Caco-2 (cell line): ENCODE measurements around the gene ATP13A5. TPM values are rescaled to one million over a fixed set of nuclear protein-coding genes. Genes with fewer than 3 reads are reported as not detected.

ENCODE experiments used
- Bru-seq: library from RNA; stranded (reverse); fragments of 400-500 nt; gene quantifications from one replicate; lab custom pipeline; 2021; lab: Mats Ljungman, UMichigan
- BruChase-seq, 2 experiments: library from RNA; stranded (reverse); fragments of 400-500 nt; gene quantifications; one replicate each; lab custom pipeline; 2021; lab: Mats Ljungman, UMichigan
- BruUV-seq: library from RNA; stranded (reverse); fragments of 400-500 nt; replicated peaks from 2 replicates; lab custom pipeline; 2021; lab: Mats Ljungman, UMichigan
- CTCF ChIA-PET: fragments of 300-600 bp; sonication (Branson Sonifier 250); formaldehyde crosslinking; loops from one replicate; lab custom pipeline; 2022; ENCODE audit warnings: antibody characterized with exemption; lab: Charles Lee
- POLR2A ChIA-PET: fragments of 300-600 bp; sonication (Branson Sonifier 250); formaldehyde crosslinking; loops from one replicate; lab custom pipeline; 2022; ENCODE audit warnings: antibody characterized with exemption; lab: Charles Lee
- DNase-seq, 2 experiments: peaks; one replicate each; pipeline versions ENCODE4 v3.0.0 to v3.0.0-alpha.2; 2020 to 2022
- H3K27me3 ChIP-seq: replicated peaks from 2 replicates; pipeline ENCODE4 v1.6.0; 2011; ENCODE audit warnings: low read length; ENCODE audit not compliant: control insufficient read depth, insufficient read depth
- H3K36me3 ChIP-seq: 2 replicates; pipeline ENCODE4 v1.5.1; 2011; ENCODE audit warnings: low read length; ENCODE audit not compliant: control insufficient read depth, insufficient read depth
- H3K4me1 ChIP-seq: fragments of 250-450 bp; sonication (Bioruptor Pico); 2 replicates; pipeline ENCODE4 v1.5.1; 2020; ENCODE audit warnings: mild to moderate bottlenecking
- H3K4me3 ChIP-seq: 2 replicates; pipeline ENCODE4 v1.5.1; 2011; ENCODE audit warnings: low read depth, mild to moderate bottlenecking, control low read depth, low read length
- H3K9me3 ChIP-seq: fragments of 250-450 bp; sonication (Bioruptor Pico); 2 replicates; pipeline ENCODE4 v1.5.1; 2020; ENCODE audit warnings: mild to moderate bottlenecking, moderate library complexity
- H3K27ac Mint-ChIP-seq: one replicate; pipeline ENCODE4 v1.8.0; 2022; ENCODE audit warnings: mixed read lengths; ENCODE audit not compliant: unreplicated experiment
- H3K27me3 Mint-ChIP-seq: one replicate; pipeline ENCODE4 v1.8.0; 2022; ENCODE audit warnings: mixed read lengths; ENCODE audit not compliant: insufficient read depth, unreplicated experiment
- H3K36me3 Mint-ChIP-seq: one replicate; pipeline ENCODE4 v1.8.0; 2022; ENCODE audit warnings: mild to moderate bottlenecking, mixed read lengths; ENCODE audit not compliant: insufficient read depth, unreplicated experiment
- H3K4me1 Mint-ChIP-seq: one replicate; pipeline ENCODE4 v1.8.0; 2022; ENCODE audit warnings: low read depth, mixed read lengths; ENCODE audit not compliant: unreplicated experiment
- H3K4me3 Mint-ChIP-seq: one replicate; pipeline ENCODE4 v1.8.0; 2022; ENCODE audit warnings: mild to moderate bottlenecking, moderate library complexity, mixed read lengths; ENCODE audit not compliant: unreplicated experiment
- H3K9me3 Mint-ChIP-seq: one replicate; pipeline ENCODE4 v1.8.0; 2022; ENCODE audit warnings: mixed read lengths; ENCODE audit not compliant: unreplicated experiment
- intact Hi-C: fragments of 100-400 bp; cut with micrococcal nuclease; formaldehyde crosslinking; loops from one replicate; pipeline ENCODE4 v1.10.0; 2022; ENCODE audit not compliant: unreplicated experiment
- long read RNA-seq: library from polyadenylated mRNA; stranded (forward); transcript quantifications from one replicate; pipeline ENCODE4 v2.0.0, GENCODE V29; 2022
- total RNA-seq: library from RNA; stranded (reverse); gene quantifications from 2 replicates; pipeline ENCODE4 v1.2.3, GENCODE V29; 2022
- TF ChIP-seq, protein P1 (sequence below), 2 experiments: fragments of 200-600 bp in 1 of 2; IDR thresholded peaks; 1 replicate in 1 of 2; 2 replicates in 1 of 2; pipeline versions ENCODE4 v1.5.1 to v1.8.0; 2011 to 2022; ENCODE audit warnings: antibody characterized with exemption in 1 of 2, control low read depth in 1 of 2, inconsistent platforms in 1 of 2, low read depth in 1 of 2, low read length in 1 of 2, mild to moderate bottlenecking in 1 of 2, moderate library complexity in 1 of 2; ENCODE audit not compliant: insufficient read depth in 1 of 2, severe bottlenecking in 1 of 2, unreplicated experiment in 1 of 2

ATP13A5 gene, protein sequence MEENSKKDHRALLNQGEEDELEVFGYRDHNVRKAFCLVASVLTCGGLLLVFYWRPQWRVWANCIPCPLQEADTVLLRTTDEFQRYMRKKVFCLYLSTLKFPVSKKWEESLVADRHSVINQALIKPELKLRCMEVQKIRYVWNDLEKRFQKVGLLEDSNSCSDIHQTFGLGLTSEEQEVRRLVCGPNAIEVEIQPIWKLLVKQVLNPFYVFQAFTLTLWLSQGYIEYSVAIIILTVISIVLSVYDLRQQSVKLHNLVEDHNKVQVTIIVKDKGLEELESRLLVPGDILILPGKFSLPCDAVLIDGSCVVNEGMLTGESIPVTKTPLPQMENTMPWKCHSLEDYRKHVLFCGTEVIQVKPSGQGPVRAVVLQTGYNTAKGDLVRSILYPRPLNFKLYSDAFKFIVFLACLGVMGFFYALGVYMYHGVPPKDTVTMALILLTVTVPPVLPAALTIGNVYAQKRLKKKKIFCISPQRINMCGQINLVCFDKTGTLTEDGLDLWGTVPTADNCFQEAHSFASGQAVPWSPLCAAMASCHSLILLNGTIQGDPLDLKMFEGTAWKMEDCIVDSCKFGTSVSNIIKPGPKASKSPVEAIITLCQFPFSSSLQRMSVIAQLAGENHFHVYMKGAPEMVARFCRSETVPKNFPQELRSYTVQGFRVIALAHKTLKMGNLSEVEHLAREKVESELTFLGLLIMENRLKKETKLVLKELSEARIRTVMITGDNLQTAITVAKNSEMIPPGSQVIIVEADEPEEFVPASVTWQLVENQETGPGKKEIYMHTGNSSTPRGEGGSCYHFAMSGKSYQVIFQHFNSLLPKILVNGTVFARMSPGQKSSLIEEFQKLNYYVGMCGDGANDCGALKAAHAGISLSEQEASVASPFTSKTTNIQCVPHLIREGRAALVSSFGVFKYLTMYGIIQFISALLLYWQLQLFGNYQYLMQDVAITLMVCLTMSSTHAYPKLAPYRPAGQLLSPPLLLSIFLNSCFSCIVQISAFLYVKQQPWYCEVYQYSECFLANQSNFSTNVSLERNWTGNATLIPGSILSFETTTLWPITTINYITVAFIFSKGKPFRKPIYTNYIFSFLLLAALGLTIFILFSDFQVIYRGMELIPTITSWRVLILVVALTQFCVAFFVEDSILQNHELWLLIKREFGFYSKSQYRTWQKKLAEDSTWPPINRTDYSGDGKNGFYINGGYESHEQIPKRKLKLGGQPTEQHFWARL
- total RNA-seq (not detected in 2 replicates), Bru-seq, nascent RNA (percentile 5 among the genes with signal in this experiment), BruChase-seq, experiment 1, labeled RNA remaining after a 2-hour chase (percentile 9 among the genes with signal in this experiment), BruChase-seq, experiment 2, labeled RNA remaining after a 6-hour chase (percentile 3 among the genes with signal in this experiment)
- long read RNA-seq, result 0 reads

DNA sequence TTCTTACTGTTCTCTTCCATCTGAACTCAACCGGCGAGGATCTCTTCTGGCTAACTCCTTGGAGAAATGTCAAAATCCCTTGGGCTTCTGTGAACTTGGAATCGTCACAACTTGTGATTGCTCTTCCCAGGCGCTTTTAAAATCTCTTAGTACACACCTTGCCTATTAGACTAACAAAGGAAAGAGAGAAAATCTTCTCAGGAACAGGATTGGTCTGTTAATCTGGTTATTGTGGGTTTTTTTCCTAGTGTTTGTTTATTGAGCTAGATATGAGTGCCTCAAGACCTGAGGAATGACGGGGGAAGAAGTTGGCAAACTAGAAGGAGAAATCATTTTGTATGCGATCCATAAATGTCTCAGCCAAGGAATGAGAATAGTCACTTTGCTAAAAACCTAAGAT lies at the start of gene ATP13A5:
Gene ATP13A5, minus strand, starts transcription at position 48 of the 400 bp plus-strand sequence. Its CDS starts 28 bp downstream, at position 20.
- Mint-ChIP-seq H3K36me3 (no peaks in the 10 kb centered on the region), H3K9me3 (no peaks in the 10 kb centered on the region), H3K4me3 (no peak within 1 kb of the TSS), H3K4me1 (peaks cover 6% of the 10 kb centered on the region), H3K27me3 (peaks cover 7% of the 10 kb centered on the region), H3K27ac (no peak within 1 kb of the TSS)
- H3K4me1 ChIP-seq, result no peaks in the 10 kb centered on the region
- no peaks in the 10 kb centered on the region for H3K36me3 ChIP-seq
- no peaks in the 10 kb centered on the region for H3K27me3 ChIP-seq
- DNase-seq, result no peak
- TF ChIP-seq, protein P1, sequence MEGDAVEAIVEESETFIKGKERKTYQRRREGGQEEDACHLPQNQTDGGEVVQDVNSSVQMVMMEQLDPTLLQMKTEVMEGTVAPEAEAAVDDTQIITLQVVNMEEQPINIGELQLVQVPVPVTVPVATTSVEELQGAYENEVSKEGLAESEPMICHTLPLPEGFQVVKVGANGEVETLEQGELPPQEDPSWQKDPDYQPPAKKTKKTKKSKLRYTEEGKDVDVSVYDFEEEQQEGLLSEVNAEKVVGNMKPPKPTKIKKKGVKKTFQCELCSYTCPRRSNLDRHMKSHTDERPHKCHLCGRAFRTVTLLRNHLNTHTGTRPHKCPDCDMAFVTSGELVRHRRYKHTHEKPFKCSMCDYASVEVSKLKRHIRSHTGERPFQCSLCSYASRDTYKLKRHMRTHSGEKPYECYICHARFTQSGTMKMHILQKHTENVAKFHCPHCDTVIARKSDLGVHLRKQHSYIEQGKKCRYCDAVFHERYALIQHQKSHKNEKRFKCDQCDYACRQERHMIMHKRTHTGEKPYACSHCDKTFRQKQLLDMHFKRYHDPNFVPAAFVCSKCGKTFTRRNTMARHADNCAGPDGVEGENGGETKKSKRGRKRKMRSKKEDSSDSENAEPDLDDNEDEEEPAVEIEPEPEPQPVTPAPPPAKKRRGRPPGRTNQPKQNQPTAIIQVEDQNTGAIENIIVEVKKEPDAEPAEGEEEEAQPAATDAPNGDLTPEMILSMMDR (IDR thresholded peaks at IDR 0.05; ENCODE audit: insufficient read depth in 1 of 2, low read depth in 1 of 2, low read length in 1 of 2, severe bottlenecking in 1 of 2, unreplicated experiment in 1 of 2), result no peak
- ChIA-PET POLR2A (no interaction called here), CTCF (no interaction called here)
- intact Hi-C loops, result no loop called here
- no peaks in the 10 kb centered on the region for H3K9me3 ChIP-seq
- no TSS peak for BruUV-seq
- H3K4me3 ChIP-seq, result no peak within 1 kb of the TSS

DNA sequence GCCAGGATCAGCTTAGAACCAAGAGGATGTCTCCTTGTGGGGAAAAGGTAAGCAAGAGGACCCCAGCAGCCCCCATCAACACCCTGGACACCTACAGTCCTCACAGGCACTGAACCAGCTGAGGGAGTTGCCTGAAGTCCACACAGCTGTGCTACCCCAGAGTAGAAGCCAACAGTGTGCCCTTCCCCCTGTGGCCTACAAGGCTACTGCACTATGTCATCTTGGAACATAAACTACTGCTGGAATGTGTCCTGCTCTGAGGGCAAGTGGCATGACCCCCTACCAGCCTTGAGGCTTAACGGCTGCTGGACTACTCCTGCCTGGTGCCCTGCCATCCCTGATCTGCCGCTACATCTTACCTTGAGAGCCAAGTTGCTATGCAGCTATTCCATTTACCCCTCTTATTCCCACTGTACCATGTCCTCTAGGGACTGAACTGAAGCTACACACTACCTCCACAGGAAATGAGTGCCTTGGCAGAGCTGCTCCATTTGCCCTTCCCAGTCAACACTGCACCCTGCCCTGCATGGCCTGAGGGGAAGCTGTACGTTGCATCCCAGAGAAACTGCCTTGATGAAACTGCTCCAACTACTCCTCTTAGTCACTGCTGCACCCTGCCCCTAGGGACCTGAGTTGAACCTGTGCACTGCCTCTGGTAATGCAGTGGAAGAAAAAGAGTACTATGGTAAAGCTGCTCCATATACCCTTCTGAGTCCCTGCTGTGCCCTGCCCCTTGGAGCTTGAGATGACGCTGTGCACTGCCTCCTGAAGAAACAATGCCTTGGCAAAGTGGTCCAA lies 40.2 kb upstream of the ATP13A5 start:
- H3K9me3 ChIP-seq, result peaks cover 6% of the 10 kb centered on the region; the same call in 1 of the 2 replicates
- H3K4me3 Mint-ChIP-seq, result no peak overlapping the region
- no peak for DNase-seq
- no peak overlapping the region for H3K27ac Mint-ChIP-seq
- TF ChIP-seq, protein P1 (IDR thresholded peaks at IDR 0.05; ENCODE audit: insufficient read depth in 1 of 2, low read depth in 1 of 2, low read length in 1 of 2, severe bottlenecking in 1 of 2, unreplicated experiment in 1 of 2), result no peak
- H3K4me1 Mint-ChIP-seq, result no peaks in the 10 kb centered on the region
- H3K27me3 ChIP-seq, result no peaks in the 10 kb centered on the region
- CTCF ChIA-PET, result interaction anchor here (0.5 kb wide), 1 partner anchor 33 kb away, joined by 3 read pairs; no protein-coding TSS in a partner anchor
- H3K4me1 ChIP-seq, result no peaks in the 10 kb centered on the region
- H3K9me3 Mint-ChIP-seq, result peaks cover 70% of the 10 kb centered on the region
- no peaks in the 10 kb centered on the region for H3K36me3 ChIP-seq
- no peaks in the 10 kb centered on the region for H3K27me3 Mint-ChIP-seq
- H3K36me3 Mint-ChIP-seq, result no peaks in the 10 kb centered on the region
- POLR2A ChIA-PET, result no interaction called here
- H3K4me3 ChIP-seq, result no peak overlapping the region
- no TSS peak for BruUV-seq
- intact Hi-C loops, result no loop called here
